NCI-H526 treated with DMSO at 0.1 percent for 48 hours (cell line): ENCODE results near the gene FAM193A.
"Not testable (repeated sequence)": the region's sequence is repeated elsewhere in the genome, so short reads cannot be mapped to it uniquely, and the experiment has no call there.

Experiments
- DNase-seq: peaks from one replicate; lab custom pipeline; 2025; lab: John Stamatoyannopoulos, UW

Gene FAM193A

GRCh38 chr4:2516635-2517034 is 19.8 kb upstream of the FAM193A start:
- DNase-seq = no peak

DNA sequence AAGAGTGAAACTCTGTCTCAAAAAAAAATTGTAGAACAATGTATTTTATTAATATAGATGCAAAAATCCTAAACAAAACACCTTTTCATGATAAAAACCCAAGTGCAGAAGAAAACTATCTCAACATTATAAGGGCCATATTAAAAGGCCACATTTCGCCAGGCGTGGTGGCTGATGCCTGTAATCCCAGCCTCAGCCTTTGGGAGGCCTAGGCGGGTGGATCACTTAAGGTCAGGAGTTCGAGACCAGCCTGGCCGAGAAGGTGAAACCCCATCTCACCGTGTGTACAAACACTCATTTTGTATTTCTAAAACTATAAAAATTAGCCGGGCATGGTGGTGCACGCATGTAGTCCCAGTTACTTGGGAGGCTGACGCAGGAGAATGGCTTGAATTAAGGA is 9.9 kb upstream of the FAM193A start:
- DNase-seq = no peak

DNA sequence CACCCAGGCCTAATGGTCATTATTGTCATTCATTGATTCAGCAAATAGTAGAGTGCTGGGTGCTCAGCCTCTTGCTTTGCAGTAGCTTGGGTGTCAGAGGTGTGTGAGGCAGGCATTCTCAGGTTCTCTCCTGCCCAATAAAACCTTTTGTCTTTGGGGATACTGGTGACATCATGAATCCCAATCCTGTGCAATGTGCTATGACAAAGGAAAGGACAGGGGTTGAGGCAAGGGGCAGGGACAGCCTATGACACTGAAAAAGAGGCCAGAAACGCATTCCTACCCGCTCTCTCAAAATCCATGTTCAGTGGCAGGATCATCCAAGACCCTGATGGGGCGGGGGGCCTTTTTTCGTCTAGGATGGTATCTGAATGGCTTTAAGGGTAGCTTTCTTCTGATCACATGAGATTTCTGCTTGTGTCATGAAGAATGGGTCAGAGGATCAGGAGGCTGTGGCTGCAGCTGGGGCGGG is 1.5 kb upstream of the FAM193A start:
- no peak for DNase-seq

DNA sequence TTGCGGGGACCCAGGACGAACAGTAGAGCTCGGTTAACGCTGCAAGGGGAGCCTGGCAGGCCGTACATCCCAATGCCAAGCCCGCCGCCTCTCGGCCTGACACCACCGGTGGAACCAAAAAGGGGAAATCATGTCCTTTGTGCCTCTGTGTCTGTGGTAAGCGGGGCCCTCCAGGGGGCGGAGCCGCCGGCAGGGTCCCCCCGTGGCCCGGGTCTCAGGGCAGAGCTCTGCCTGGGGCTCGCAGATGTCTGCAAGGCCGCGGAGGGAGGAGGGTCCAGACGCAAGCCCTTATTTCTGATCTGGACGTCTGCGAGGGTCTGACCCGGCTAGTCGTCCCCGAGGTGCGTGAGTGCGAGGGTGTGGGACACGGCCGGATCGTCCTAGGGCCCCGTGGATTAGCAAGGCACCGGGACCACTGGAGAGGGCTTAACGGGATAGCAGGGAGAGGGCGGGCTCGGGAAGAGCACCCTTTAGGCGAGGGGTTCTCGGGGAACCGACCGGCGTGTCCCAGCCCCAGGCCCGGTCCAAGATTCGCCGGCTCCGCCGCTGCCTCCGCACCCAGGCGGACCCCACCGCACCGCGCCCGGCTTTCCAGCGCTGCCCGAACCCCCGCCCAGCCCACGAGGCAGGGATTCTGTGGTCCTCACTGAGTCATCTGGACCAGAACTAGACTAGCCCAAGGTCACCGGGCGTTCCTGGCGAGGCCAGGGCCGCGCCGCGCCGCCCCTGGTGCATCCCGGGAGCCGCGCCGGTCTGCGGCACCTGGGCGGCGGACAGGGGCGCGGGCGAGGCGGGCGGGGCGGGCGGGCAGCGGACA is 863 bp upstream of the FAM193A start:
- DNase-seq = no peak

DNA sequence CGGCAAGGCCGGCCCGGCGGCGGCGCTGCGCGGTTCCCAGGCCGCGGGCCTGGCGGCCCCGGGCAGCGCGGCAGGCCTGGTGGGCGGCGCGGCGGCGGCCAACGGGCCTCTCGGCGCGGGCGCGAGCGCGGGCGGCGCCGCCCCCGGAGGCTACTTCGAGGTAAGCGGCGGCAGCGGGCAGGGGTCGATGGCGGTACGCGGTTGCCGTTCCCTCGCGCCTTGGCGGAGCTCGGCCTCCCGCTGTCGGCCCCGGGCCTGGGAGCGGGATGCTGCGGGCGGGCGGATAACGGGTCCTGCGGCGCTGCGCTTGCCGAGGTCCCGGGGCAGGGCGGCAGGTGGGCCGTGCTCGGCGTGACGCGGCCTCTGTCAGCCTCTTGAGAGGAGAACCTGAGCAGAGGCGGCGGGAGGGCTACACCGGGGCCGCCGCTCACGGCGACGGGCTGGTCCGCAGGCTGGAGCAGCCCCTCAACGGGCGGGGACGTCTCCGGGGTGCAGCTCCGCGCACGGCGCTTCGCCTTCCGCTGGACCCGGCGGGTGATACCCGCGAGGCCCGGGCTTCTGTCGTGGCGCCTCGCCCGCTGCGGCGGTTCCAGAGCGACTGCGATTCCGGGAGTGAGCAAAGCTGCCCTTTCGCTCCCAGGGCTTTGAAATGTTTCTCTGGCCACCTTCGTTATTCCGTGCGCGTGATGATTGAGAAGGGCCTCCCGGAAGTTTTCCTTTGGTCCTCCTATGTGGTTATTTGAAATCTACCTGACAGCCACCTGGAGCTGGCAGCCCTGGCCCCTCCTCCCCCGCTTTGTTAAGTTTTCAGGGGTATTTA is 774 bp downstream of the FAM193A start:
- DNase-seq = peak; percentile 53

DNA sequence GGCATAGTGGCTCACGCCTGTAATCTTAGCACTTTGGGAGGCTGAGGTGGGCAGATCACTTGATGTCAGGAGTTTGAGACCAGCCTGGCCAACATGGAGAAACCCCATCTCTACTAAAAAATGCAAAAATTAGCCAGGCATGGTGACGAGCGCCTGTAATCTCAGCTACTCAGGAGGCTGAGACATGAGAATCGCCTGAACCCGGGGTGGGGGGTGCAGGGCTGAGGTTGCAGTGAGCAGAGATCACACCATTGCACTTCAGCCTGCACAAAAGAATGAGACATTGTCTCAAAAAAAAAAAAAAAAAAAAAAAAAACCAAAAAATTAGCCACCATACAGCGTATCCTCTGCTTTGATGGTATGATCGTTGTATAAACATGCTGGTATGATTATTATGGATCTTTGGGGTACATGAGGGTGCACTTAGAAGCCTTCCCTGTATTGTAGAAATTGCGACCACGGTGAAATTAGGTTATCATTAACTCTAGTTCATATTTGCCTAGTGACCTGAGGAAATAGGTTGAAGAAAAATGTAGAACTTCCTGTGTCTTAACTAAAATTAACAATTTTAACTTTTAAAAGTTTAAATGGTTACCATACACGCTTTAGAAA is 7.2 kb downstream of the FAM193A start:
- DNase-seq = not testable (repeated sequence)

- no peak for DNase-seq
Observed at GRCh38 chr4:2545321-2546013, 9.0 kb downstream of the FAM193A start.

GRCh38 chr4:2546286-2546823 is 9.9 kb downstream of the FAM193A start:
- DNase-seq = no peak

DNA sequence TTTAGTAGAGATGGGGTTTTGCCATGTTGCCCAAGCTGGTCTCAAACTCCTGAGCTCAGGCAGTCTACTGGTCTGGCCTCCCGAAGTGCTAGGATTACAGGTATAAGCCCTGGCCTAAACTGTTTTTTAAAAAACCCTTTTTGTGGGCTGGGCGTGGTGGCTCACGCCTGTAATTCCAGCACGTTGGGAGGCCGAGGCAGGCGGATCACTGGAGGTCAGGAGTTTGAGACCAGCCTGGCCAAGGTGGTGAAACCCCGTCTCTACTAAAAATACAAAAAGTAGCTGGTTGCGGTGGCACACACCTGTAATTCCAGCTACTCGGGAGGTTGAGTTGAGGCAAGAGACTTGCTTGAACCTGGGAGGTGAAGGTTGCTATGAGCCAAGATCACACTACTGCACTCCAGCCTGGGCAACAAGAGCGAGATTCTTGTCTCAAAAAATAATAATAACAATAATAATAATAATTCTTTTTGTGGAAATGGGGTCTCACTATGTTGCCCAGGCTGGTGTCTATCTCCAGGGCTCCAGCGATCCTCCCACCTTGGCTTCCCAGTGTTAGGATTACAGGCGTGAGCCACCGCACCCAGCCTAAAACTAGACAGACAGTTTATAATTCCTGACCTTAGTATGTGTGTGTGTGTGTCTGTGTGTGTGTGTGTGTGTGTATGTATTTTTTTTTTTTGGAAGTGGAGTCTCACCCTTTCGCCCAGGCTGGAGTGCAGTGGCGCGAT is 10.7 kb downstream of the FAM193A start:
- not testable (repeated sequence) for DNase-seq

DNA sequence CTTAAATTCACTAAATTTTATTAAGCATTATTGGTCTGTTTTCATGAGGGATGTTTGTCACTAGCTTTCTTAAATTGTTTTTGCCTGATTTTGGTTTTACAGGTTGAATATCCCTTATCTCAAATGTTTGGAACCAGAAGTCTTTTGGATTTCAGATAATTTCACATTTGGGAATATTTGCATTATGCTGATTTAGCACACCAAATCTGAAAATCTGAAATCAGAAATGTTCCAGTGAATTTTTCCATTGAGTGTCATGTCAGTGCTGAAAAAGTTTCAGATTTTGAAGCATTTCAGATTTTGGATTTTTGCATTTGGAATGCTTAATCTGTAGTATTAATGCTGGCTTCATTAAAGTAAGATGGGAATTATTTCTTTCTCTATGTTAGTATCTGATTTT is 14.7 kb downstream of the FAM193A start:
- no peak for DNase-seq

DNA sequence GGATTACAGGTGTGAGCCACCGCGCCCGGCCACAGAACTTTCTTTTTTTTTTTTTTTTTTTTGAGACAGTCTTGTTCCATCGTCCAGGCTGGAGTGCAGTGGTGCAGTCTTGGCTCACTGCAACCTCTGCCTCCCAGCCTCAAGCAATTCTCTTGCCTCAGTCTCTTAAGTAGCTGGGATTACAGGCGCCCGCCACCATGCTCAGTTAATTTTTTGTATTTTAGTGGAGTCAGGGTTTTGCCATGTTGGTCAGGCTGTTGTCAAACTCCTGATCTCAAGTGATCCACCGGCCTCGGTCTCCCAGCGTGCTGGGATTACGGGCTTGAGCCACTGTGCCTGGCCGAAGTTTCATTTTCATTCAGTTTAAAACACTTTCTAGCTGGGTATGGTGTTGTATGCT is 16.4 kb downstream of the FAM193A start:
- no peak for DNase-seq

GRCh38 chr4:2558301-2558700 is 21.9 kb downstream of the FAM193A start:
- DNase-seq = no peak

DNA sequence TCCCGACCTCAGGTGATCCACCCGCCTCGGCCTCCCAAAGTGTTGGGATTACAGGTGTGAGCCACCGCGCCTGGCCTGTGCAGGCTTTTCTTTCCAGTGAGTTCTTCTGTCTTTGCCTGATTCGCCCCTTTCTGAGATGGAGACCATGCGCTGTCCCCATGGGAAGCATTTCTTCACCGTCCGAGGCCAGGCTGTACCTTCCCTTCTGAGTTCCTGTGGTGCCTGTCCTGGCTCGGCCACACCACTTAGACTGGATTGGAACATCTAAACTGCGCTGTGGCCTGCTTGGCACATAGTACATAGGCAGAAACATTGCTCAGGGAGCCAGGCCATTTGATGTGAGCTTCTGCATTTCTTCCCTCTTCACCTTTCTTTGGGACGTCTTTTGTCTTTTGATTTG is 23.7 kb downstream of the FAM193A start:
- DNase-seq = no peak

DNA sequence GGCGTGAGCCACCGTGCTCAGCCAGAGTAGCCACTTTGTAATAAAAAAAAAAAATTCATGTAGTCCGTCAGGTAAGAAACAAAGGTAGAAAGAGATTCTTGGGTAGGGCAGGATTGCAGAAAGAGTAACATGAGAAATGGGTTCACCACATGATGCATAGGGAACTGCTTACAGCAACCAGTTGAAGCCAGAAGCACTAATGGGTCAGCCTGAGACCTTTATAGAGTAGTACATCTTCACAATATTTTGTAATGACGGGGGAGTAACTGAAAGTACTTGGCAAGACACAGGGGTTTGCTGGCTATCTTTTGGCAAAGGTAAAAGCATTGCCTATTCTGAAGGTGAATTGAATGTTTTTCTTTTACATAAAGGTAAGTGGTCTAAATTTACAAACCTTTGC is 29.1 kb downstream of the FAM193A start:
- no peak for DNase-seq

- no peak for DNase-seq
Observed at GRCh38 chr4:2570036-2570435, 33.6 kb downstream of the FAM193A start.

DNA sequence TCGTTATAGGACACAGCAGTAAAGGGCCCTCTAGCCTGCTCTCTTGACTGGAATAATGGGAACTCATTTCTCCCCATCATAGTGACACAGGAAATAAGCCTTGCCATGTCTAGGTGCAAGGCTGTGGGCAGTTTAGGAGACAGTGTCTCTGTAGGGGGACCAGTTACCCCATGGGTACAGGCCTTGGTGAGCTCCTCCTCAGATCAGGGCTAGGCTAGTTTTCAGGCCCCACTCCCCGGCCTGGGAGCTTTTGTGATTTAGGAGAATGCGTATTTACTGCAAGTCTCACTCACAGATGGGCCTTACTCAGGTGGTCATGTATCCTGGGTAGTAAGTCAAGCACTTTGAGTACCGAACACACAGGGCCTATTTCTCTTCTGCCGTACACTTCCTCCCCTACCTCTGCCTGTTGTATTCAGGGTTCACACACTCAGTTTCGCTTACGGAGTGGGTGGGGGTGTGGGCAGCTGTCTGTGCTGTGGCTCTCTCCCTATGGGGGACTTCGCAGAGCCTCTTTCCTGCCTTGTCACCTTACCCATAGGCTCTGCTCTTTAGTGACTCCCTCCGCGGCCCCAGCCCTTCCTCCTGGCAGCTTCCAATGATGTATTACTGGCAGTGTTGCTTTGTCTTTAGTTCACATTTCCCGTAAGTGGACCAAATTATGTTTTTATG is 34.2 kb downstream of the FAM193A start:
- DNase-seq = no peak

DNA sequence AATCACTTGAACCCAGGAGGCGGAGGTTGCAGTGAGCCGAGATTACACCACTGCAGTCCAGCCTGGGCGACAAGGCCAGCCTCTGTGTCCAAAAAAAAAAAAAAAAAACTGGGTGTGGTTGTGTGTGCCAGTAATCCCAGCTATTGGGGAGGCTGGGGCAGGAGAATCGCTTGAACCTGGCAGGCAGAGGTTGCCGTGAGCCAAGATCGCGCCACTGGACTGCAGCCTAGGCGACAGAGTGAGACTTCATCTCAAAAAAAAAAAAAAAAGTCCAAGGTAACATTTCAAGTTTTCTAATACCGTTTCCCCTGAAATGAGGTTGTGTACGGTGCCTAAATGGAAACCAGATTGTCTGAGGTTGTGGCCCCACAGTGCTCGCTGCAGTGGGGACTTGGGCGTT is 35.6 kb downstream of the FAM193A start:
- DNase-seq = no peak

DNA sequence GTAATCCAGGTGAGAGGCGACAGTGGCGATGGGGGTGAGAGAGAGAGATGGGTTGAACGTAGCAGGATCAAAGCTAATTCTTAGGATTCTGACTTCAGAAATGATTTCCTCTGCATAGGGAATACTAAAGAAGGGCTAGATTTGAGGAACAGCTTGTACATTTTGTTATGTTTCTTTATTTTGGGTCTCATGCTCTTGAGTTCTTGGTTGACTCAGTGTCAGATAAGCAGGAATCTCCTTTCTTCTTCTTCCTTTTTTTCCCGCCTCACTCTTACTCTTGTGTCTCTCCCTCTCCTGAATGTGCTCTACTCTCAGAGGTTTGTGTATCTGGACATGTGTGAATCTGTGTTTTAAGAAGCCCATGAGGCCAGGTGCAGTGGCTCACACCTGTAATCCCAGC is 36.4 kb downstream of the FAM193A start:
- no peak for DNase-seq

- DNase-seq = no peak
Observed at GRCh38 chr4:2574009-2574408, 37.6 kb downstream of the FAM193A start.

DNA sequence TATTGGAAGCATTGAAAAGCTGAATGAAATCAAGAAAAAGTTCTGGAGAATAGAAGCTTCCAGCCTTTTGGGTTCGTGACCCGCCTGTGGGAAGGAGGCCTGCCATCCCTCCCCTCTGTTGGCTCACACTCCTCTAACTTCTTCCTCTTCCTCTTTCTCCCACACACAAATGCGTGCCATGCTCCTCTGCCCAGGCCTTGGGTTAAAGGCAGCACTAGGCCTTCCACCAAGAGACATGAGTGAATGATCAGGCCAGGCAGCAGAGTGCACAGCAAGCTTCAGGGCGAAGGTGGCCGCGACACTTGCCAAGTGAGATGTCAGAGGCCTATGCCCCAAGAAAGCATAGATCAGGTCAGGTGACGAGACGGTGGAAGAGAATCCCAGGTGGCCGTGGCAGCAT is 38.4 kb downstream of the FAM193A start:
- no peak for DNase-seq

- no peak for DNase-seq
Observed at GRCh38 chr4:2576290-2576689, 39.8 kb downstream of the FAM193A start.
